Esophagus (tissue), 2 donors: ENCODE data around the gene LURAP1L. TPM values are rescaled to one million over a fixed set of nuclear protein-coding genes. Genes with fewer than 3 reads are reported as not detected.
"Not testable (repeated sequence)": the region's sequence is repeated elsewhere in the genome, so short reads cannot be mapped to it uniquely, and the experiment has no call there.

Experiments
- H3K27ac ChIP-seq, 2 donors: one replicate each; pipeline ENCODE4 v1.5.1; 2013; ENCODE audit warnings: low read depth in 2 of 2, mild to moderate bottlenecking in 2 of 2, inconsistent platforms in 1 of 2, low read length in 1 of 2, moderate library complexity in 1 of 2
- H3K27me3 ChIP-seq, 2 donors: one replicate each; pipeline ENCODE4 v1.6.1; 2013; ENCODE audit warnings: low read length in 2 of 2, control low read depth in 1 of 2, mild to moderate bottlenecking in 1 of 2; ENCODE audit not compliant: insufficient read depth in 2 of 2, control insufficient read depth in 1 of 2
- H3K36me3 ChIP-seq, 2 donors: one replicate each; pipeline ENCODE4 v1.6.1; 2013; ENCODE audit warnings: low read length in 1 of 2; ENCODE audit not compliant: control insufficient read depth in 2 of 2, insufficient read depth in 2 of 2
- H3K4me1 ChIP-seq, 2 donors: one replicate each; pipeline ENCODE4 v1.6.1; 2013; ENCODE audit warnings: low read length in 1 of 2; ENCODE audit not compliant: control insufficient read depth in 2 of 2, insufficient read depth in 2 of 2
- H3K4me3 ChIP-seq, 2 donors: one replicate each; pipeline ENCODE4 v1.5.1; 2013; ENCODE audit warnings: low read length in 2 of 2, mild to moderate bottlenecking in 2 of 2, low read depth in 1 of 2, moderate library complexity in 1 of 2
- H3K9me3 ChIP-seq, 2 donors: one replicate each; pipeline ENCODE4 v1.6.1; 2013; ENCODE audit warnings: mild to moderate bottlenecking in 2 of 2, low read depth in 1 of 2, low read length in 1 of 2, moderate library complexity in 1 of 2; ENCODE audit not compliant: control insufficient read depth in 2 of 2, insufficient read depth in 1 of 2
- WGBS, 2 donors: extraction: QIAGEN DNeasy Blood & Tissue Kit; methylation state at CpG; one replicate each; pipeline ENCODE4 v1.1.7; 2013; 5-methylcytosine and 5-hydroxymethylcytosine counted together
- polyA plus RNA-seq, 2 donors: library from polyadenylated mRNA; stranded (reverse); fragments of 200-250 nt; gene quantifications; one replicate each; pipeline ENCODE4 v1.2.3, GENCODE V29; 2013
- donor health status: healthy with polysubstance abuse.
- donor health status: Bipolar disorder and iron deficiency.

The LURAP1L gene
- polyA plus RNA-seq, 2 donors, result 1.9 to 3.1 TPM

DNA sequence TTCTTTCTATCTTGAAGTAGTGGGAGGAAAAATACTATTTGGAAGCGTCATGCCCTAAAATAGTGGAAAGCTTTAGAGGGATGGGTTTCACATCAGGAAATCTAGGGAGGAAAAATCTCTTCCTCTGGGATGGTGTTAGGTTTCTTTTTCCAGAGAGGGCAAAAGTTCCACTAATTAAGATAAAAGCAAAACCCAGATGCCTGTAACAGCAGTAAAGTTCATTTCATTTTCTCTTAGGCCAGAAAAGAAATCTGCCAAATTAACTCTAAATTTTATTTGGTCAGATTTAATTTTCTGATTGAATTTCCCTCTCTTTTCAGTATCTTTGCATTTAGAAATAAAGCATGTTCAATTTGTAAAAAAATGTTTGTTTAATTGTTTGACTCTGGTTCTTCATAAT is 88.8 kb downstream of the LURAP1L start:
- Histone ChIP-seq H3K27ac (no peak overlapping the region), H3K9me3 (no peaks in the 10 kb centered on the region), H3K27me3 (no peaks in the 10 kb centered on the region), H3K4me3 (no peak overlapping the region), H3K36me3 (no peaks in the 10 kb centered on the region), H3K4me1 (no peaks in the 10 kb centered on the region)
- WGBS, 2 donors, result 67 to 73% methylated on average over 1 of the region's 1 CpG

DNA sequence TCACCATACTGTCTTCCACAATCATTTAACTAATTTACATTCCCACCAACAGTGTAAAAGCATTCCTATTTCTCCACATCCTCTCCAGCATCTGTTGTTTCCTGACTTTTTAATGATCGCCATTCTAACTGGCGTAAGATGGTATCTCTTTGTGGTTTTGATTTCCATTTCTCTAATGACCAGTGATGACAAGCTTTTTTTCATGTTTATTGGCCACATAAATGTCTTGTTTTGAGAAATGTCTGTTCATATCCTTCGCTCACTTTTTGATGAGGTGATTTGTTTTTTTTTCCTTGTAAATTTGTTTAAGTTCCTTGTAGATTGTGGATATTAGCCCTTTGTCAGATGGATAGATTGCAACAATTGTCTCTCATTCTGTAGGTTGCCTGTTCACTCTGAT is 90.6 kb downstream of the LURAP1L start:
- not testable (repeated sequence) for H3K9me3 ChIP-seq, H3K27ac ChIP-seq, H3K36me3 ChIP-seq, H3K4me3 ChIP-seq, H3K27me3 ChIP-seq, H3K4me1 ChIP-seq
- 92 to 96% methylated on average over 3 of the region's 3 CpGs for WGBS, 2 donors

Other genes with a start within 250 kb of the LURAP1L start
- gene TYRP1, start 81.6 kb upstream of the LURAP1L start, polyA plus RNA-seq, result under 1 TPM; 0.02 to 0.27 TPM